ENCODE results near the gene NCMAP. TPM values are rescaled to one million over a fixed set of nuclear protein-coding genes. Genes with fewer than 3 reads are reported as not detected.
A peak's percentile ranks its signal among the peaks of the same experiment; 100 is the strongest.

NCMAP gene
- total and polyA plus RNA-seq, 2 of the 8 experiments (the other 6 are each of a cell fraction or from before 2014, with no cell fraction given) = 0.21 to 0.39 TPM

- Histone ChIP-seq H3K27me3 (replicated peaks in 1 of 4; ENCODE audit: control insufficient read depth in 3 of 4, extremely low read depth in 1 of 4, insufficient read depth in 3 of 4, low read length in 3 of 4) (peaks cover 0 to 30% (median 20%) of the 10 kb centered on the region in 4 experiments; a peak in 5 of 7 replicates), H2BK5ac (ENCODE audit: low read depth, low read length) (no peak overlapping the region), H2BK12ac (ENCODE audit: low read depth, low read length) (peak overlapping the region; percentile 39; the same call in 1 of the 2 replicates), H4K5ac (ENCODE audit: insufficient read length, low read depth, low read length) (no peak overlapping the region), H3K9ac (replicated peaks in 1 of 4; ENCODE audit: extremely low read depth in 1 of 4, low read depth in 3 of 4, low read length in 3 of 4) (no peak overlapping the region), H3K4me1 (replicated peaks in 1 of 4; ENCODE audit: control insufficient read depth in 3 of 4, insufficient read depth in 4 of 4, low read length in 3 of 4) (peaks cover 1 to 10% (median 3%) of the 10 kb centered on the region in 4 experiments; a peak in 4 of 7 replicates), H3K79me1 (ENCODE audit: low read depth, low read length) (no peaks in the 10 kb centered on the region), H3K79me2 (ENCODE audit: control insufficient read depth in 1 of 2, insufficient read depth in 2 of 2, low read length in 2 of 2) (no peaks in the 10 kb centered on the region), H2AK5ac (ENCODE audit: low read depth, low read length) (no peak overlapping the region), H3K4ac (replicated peaks; ENCODE audit: insufficient read length, low read depth, low read length) (no peak overlapping the region), H3K23ac (ENCODE audit: insufficient read length) (no peak overlapping the region), H2AFZ (ENCODE audit: low read length) (no peak overlapping the region), H3K4me3 (ENCODE audit: extremely low read depth in 1 of 4, insufficient read depth in 2 of 4, low read depth in 3 of 4, low read length in 4 of 4) (no peak overlapping the region), H3K4me2 (ENCODE audit: insufficient read depth in 1 of 2, low read depth in 2 of 2, low read length in 2 of 2) (no peak overlapping the region), H2BK15ac (ENCODE audit: low read length) (0 out of 2 replicates have a peak overlapping the region, but pooled peaks have one; percentile 53), H3K14ac (ENCODE audit: insufficient read length) (no peak overlapping the region), H3K56ac (replicated peaks; ENCODE audit: insufficient read length, low read depth, low read length) (no peak overlapping the region), H3K23me2 (ENCODE audit: low read depth, low read length) (peaks cover 7% of the 10 kb centered on the region; the same call in 1 of the 2 replicates), H4K91ac (replicated peaks; ENCODE audit: insufficient read length, low read length) (no peak overlapping the region), H3K9me3 (ENCODE audit: insufficient read depth in 2 of 2, low read depth in 1 of 2, low read length in 1 of 2) (no peaks in the 10 kb centered on the region), H4K20me1 (replicated peaks in 1 of 2; ENCODE audit: control insufficient read depth in 1 of 2, insufficient read depth in 2 of 2, low read length in 2 of 2) (no peaks in the 10 kb centered on the region), H2BK20ac (ENCODE audit: low read length) (no peak overlapping the region), H4K8ac (ENCODE audit: extremely low read depth, insufficient read depth, low read length) (no peak overlapping the region), H3K36me3 (ENCODE audit: control insufficient read depth in 2 of 4, insufficient read depth in 4 of 4, low read length in 3 of 4) (no peaks in the 10 kb centered on the region), H2BK120ac (replicated peaks; ENCODE audit: low read depth, low read length) (no peak overlapping the region), H3K18ac (ENCODE audit: extremely low read depth, low read length) (no peak overlapping the region; the same call in 1 of the 2 replicates), H3K27ac (ENCODE audit: low read depth, low read length) (no peak overlapping the region)
- CTCF ChIA-PET (ENCODE audit: partially characterized antibody) = interaction anchor here (0.7 to 1.9 kb wide), 9 partner anchors 9 to 358 kb away, joined by 3 to 11 read pairs (median 4); no protein-coding TSS in a partner anchor
- FAIRE-seq (no peak), DNase-seq (ENCODE audit: low read depth in 1 of 2, low spot score in 2 of 2) (no peak)
- POLR2A ChIA-PET (ENCODE audit: partially characterized antibody) = interaction anchor here (1.0 to 1.2 kb wide), 2 partner anchors 84 to 145 kb away, joined by 3 read pairs; partner anchors contain the start of gene STPG1
- 92% methylated on average over 9 of the region's 9 CpGs; no CpG with 5 or more reads in 1 of the 2 experiments for WGBS, 2 experiments (ENCODE audit: extremely low coverage in 1 of 2, insufficient coverage in 1 of 2, insufficient read length in 1 of 2, insufficient replicate concordance in 2 of 2, low coverage in 1 of 2, low lambda C conversion rate in 2 of 2, missing lambda C conversion rate in 1 of 2)
- TF ChIP-seq, protein P1, sequence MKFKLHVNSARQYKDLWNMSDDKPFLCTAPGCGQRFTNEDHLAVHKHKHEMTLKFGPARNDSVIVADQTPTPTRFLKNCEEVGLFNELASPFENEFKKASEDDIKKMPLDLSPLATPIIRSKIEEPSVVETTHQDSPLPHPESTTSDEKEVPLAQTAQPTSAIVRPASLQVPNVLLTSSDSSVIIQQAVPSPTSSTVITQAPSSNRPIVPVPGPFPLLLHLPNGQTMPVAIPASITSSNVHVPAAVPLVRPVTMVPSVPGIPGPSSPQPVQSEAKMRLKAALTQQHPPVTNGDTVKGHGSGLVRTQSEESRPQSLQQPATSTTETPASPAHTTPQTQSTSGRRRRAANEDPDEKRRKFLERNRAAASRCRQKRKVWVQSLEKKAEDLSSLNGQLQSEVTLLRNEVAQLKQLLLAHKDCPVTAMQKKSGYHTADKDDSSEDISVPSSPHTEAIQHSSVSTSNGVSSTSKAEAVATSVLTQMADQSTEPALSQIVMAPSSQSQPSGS (IDR thresholded peaks at IDR 0.05; ENCODE audit: low read length) = no peak
- TF ChIP-seq HDAC2 (IDR thresholded peaks at IDR 0.05; ENCODE audit: borderline replicate concordance in 1 of 2, low read depth in 2 of 2, low read length in 2 of 2) (no peak), CBX8 (IDR thresholded peaks at IDR 0.05; ENCODE audit: borderline replicate concordance, low read depth, low read length) (no peak), CBX5 (IDR thresholded peaks at IDR 0.05; ENCODE audit: low read depth, low read length) (no peak), NRF1 (IDR thresholded peaks at IDR 0.05; ENCODE audit: low read depth, low read length) (no peak), BACH1 (IDR thresholded peaks at IDR 0.05; ENCODE audit: low read length) (no peak), CEBPB (IDR thresholded peaks at IDR 0.05; ENCODE audit: low read depth, low read length) (no peak), RFX5 (IDR thresholded peaks at IDR 0.05; ENCODE audit: borderline replicate concordance, low read depth, low read length) (no peak), SIRT6 (IDR thresholded peaks at IDR 0.05; ENCODE audit: low read length) (no peak), MAFK (IDR thresholded peaks at IDR 0.05; ENCODE audit: low read depth, low read length) (no peak), ASH2L (IDR thresholded peaks at IDR 0.05; ENCODE audit: low read length) (no peak), RAD21 (IDR thresholded peaks at IDR 0.05 in 1 of 2, conservative IDR thresholded peaks at IDR 0.05 in 1 of 2; ENCODE audit: low read depth in 2 of 2, low read length in 2 of 2) (no peak)
Observed at GRCh38 chr1:24557711-24558131, 1.8 kb downstream of the NCMAP start.

Data from H1 (cell line).